Tibial artery (tissue), 4 donors: Measurements from ENCODE around the gene ZNF511.

ENCODE experiments used
- DNase-seq, 2 donors: peaks; one replicate each; pipeline ENCODE4 v3.0.0-alpha.2; 2019
- H3K27ac ChIP-seq, 2 donors: fragments of 200-600 bp; sonication (generic) in 1 of 2; 1 replicate in 1 of 2; 2 replicates in 1 of 2; pipeline ENCODE4 v1.5.1; 2018 to 2019; ENCODE audit warnings: mild to moderate bottlenecking in 1 of 2
- H3K27me3 ChIP-seq, 2 donors: fragments of 200-600 bp; sonication (generic) in 1 of 2; one replicate each; pipeline versions ENCODE4 v1.5.1 to v1.6.0; 2016 to 2019
- H3K36me3 ChIP-seq, 3 donors: fragments of 200-600 bp; sonication (generic) in 2 of 3; one replicate each; pipeline ENCODE4 v1.5.1; 2016 to 2019; ENCODE audit warnings: mild to moderate bottlenecking in 2 of 3
- H3K4me1 ChIP-seq, 4 donors: fragments of 200-600 bp; sonication (generic) in 2 of 4; 1 replicate in 3 of 4; 2 replicates in 1 of 4; pipeline ENCODE4 v1.5.1; 2016 to 2019
- H3K4me3 ChIP-seq, 2 donors: fragments of 200-600 bp; sonication (generic) in 1 of 2; 1 replicate in 1 of 2; 2 replicates in 1 of 2; pipeline ENCODE4 v1.5.1; 2018 to 2019; ENCODE audit warnings: mild to moderate bottlenecking in 2 of 2
- H3K9me3 ChIP-seq, 3 donors: fragments of 200-600 bp; sonication (generic) in 1 of 3; one replicate each; pipeline ENCODE4 v1.5.1; 2016 to 2019
- intact Hi-C: fragments of 100-400 bp; cut with DNase I; formaldehyde crosslinking; loops from one replicate; pipeline ENCODE4 v1.15.0; 2023; ENCODE audit warnings: low total_unique reads
- TF ChIP-seq, protein P1 (sequence below), 2 experiments: fragments of 200-600 bp in 1 of 2; fragments of 450-650 bp in 1 of 2; IDR thresholded peaks; one replicate each; pipeline ENCODE4 v1.5.1; 2017 to 2019; ENCODE audit warnings: antibody characterized with exemption in 2 of 2, mild to moderate bottlenecking in 1 of 2, moderate library complexity in 1 of 2

ZNF511 gene

DNA sequence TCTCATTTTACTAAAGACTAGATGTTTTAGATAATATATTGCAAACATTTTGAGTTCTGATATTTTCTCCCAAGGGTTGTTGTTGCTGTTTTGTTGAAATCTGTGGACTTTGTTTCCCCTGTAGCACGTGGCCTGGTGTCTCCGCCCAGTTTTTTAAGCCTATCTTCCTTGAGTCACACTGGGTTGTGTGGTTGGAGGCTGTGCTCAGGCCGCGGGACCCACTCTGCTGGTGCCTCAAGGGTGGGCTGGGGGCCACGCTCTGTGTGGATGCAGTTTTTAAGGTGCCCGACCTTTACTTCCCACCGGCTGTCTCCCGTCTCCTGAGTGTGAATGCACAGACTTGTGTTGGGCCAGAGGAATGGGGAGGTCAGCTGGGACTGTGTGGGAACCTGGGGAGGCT lies 34.2 kb downstream of the ZNF511 start:
- Histone ChIP-seq H3K4me3 (no peak overlapping the region), H3K4me1 (no peaks in the 10 kb centered on the region), H3K27me3 (peaks cover 0 to 91% of the 10 kb centered on the region in 2 donors), H3K9me3 (no peaks in the 10 kb centered on the region), H3K36me3 (no peaks in the 10 kb centered on the region), H3K27ac (no peak overlapping the region)
- TF ChIP-seq, protein P1, sequence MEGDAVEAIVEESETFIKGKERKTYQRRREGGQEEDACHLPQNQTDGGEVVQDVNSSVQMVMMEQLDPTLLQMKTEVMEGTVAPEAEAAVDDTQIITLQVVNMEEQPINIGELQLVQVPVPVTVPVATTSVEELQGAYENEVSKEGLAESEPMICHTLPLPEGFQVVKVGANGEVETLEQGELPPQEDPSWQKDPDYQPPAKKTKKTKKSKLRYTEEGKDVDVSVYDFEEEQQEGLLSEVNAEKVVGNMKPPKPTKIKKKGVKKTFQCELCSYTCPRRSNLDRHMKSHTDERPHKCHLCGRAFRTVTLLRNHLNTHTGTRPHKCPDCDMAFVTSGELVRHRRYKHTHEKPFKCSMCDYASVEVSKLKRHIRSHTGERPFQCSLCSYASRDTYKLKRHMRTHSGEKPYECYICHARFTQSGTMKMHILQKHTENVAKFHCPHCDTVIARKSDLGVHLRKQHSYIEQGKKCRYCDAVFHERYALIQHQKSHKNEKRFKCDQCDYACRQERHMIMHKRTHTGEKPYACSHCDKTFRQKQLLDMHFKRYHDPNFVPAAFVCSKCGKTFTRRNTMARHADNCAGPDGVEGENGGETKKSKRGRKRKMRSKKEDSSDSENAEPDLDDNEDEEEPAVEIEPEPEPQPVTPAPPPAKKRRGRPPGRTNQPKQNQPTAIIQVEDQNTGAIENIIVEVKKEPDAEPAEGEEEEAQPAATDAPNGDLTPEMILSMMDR (IDR thresholded peaks at IDR 0.05): no peak
- intact Hi-C loops: no loop called here
- DNase-seq: no peak

DNA sequence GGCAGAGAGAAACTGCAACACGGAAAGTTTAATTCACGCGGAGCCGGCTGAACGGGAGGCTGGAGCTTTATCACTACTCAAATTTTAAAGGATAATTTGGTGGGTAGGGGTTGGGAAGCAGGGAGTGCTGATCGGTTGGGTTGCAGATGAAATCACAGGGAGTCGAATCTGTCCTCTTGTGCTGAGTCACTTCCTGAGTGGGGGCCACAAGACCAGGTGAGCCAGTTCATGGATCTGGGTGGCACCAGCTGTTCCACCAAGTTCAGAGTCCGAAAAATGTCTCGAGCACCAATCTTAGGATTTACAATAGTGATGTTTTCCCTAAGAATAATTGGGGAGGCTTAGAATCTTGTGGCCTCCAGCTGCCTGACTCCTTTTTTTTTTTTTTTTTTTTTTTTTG lies 34.8 kb downstream of the ZNF511 start:
- Histone ChIP-seq H3K4me3 (no peak overlapping the region), H3K27me3 (peaks cover 0 to 91% of the 10 kb centered on the region in 2 donors), H3K9me3 (no peaks in the 10 kb centered on the region), H3K27ac (no peak overlapping the region), H3K36me3 (no peaks in the 10 kb centered on the region), H3K4me1 (no peaks in the 10 kb centered on the region)
- intact Hi-C loops: no loop called here
- no peak for DNase-seq
- TF ChIP-seq, protein P1 (IDR thresholded peaks at IDR 0.05): no peak

GRCh38 chr10:133344236-133344635 lies 35.5 kb downstream of the ZNF511 start:
- no peak for DNase-seq
- TF ChIP-seq, protein P1 (IDR thresholded peaks at IDR 0.05): no peak
- Histone ChIP-seq H3K4me1 (no peaks in the 10 kb centered on the region), H3K9me3 (no peaks in the 10 kb centered on the region), H3K27me3 (peaks cover 0 to 91% of the 10 kb centered on the region in 2 donors), H3K4me3 (no peak overlapping the region), H3K36me3 (no peaks in the 10 kb centered on the region), H3K27ac (no peak overlapping the region)
- intact Hi-C loops: no loop called here

- Histone ChIP-seq H3K27ac (no peak overlapping the region), H3K27me3 (peaks cover 0 to 96% of the 10 kb centered on the region in 2 donors), H3K36me3 (no peaks in the 10 kb centered on the region), H3K4me3 (no peak overlapping the region), H3K9me3 (no peaks in the 10 kb centered on the region), H3K4me1 (no peaks in the 10 kb centered on the region)
- TF ChIP-seq, protein P1 (IDR thresholded peaks at IDR 0.05): no peak
- intact Hi-C loops: no loop called here
- DNase-seq: no peak
These were observed 37.7 kb downstream of the ZNF511 start for GRCh38 chr10:133346413-133346812.

GRCh38 chr10:133347710-133348517 lies 39.2 kb downstream of the ZNF511 start:
- TF ChIP-seq, protein P1 (IDR thresholded peaks at IDR 0.05): no peak
- intact Hi-C loops: no loop called here
- Histone ChIP-seq H3K27ac (no peak overlapping the region), H3K9me3 (no peaks in the 10 kb centered on the region), H3K4me3 (no peak overlapping the region), H3K27me3 (peaks cover 0 to 91% of the 10 kb centered on the region in 2 donors), H3K4me1 (no peaks in the 10 kb centered on the region), H3K36me3 (no peaks in the 10 kb centered on the region)
- no peak for DNase-seq
